HCT116 (cell line): Measurements from ENCODE around the gene PKIB.

Source experiments
- ELF1 ChIP-seq: IDR thresholded peaks from 2 replicates; pipeline ENCODE4 v1.6.1; 2012; ENCODE audit warnings: low read depth, borderline replicate concordance
- EZH2 ChIP-seq: fragments of 200-600 bp; sonication (generic); IDR thresholded peaks from 2 replicates; pipeline ENCODE4 v1.6.1; 2017; ENCODE audit warnings: antibody characterized with exemption, mixed run types
- JUND ChIP-seq: IDR thresholded peaks from 2 replicates; pipeline ENCODE4 v1.6.1; 2012
- POLR2A ChIP-seq: IDR thresholded peaks from 2 replicates; pipeline ENCODE4 v1.7.0; 2011; ENCODE audit warnings: borderline replicate concordance; ENCODE audit not compliant: insufficient read depth, insufficient read length; ENCODE audit errors: extremely low read depth
- POLR2AphosphoS5 ChIP-seq: IDR thresholded peaks from 2 replicates; pipeline ENCODE4 v1.6.1; 2011; ENCODE audit warnings: mild to moderate bottlenecking, low read depth, low read length, moderate library complexity
- RAD21 ChIP-seq: IDR thresholded peaks from 2 replicates; pipeline ENCODE4 v1.6.1; 2012; ENCODE audit warnings: low read depth, mild to moderate bottlenecking
- TCF7L2 ChIP-seq: IDR thresholded peaks from 2 replicates; pipeline ENCODE4 v1.7.0; 2011; ENCODE audit warnings: borderline replicate concordance, inconsistent platforms; ENCODE audit not compliant: insufficient read depth, insufficient read length; ENCODE audit errors: extremely low read depth
- YY1 ChIP-seq: IDR thresholded peaks from 2 replicates; pipeline ENCODE4 v1.6.1; 2011; ENCODE audit warnings: low read length, low read depth, moderate library complexity, mild to moderate bottlenecking; ENCODE audit not compliant: insufficient replicate concordance; ENCODE audit errors: extremely low read depth
- TF ChIP-seq, protein P1 (sequence below), 3 experiments: fragments of 200-600 bp in 1 of 3; sonication (generic) in 1 of 3; IDR thresholded peaks in 2 of 3; conservative IDR thresholded peaks in 1 of 3; 2 replicates each; pipeline ENCODE4 v1.5.1; 2012 to 2017; ENCODE audit warnings: low read depth in 2 of 3, low read length in 2 of 3, antibody characterized with exemption in 1 of 3, borderline replicate concordance in 1 of 3, control low read depth in 1 of 3, mild to moderate bottlenecking in 1 of 3, mixed read lengths in 1 of 3, mixed run types in 1 of 3, moderate library complexity in 1 of 3; ENCODE audit not compliant: insufficient read depth in 1 of 3
- TF ChIP-seq, protein P2 (sequence below): IDR thresholded peaks from 2 replicates; pipeline ENCODE4 v1.6.1; 2012
- TF ChIP-seq, protein P3 (sequence below): IDR thresholded peaks from 2 replicates; pipeline ENCODE4 v1.6.1; 2012; ENCODE audit warnings: low read depth
- TF ChIP-seq, protein P4 (sequence below): IDR thresholded peaks from 2 replicates; pipeline ENCODE4 v1.6.1; 2011; ENCODE audit warnings: mild to moderate bottlenecking, low read length, moderate library complexity; ENCODE audit not compliant: insufficient replicate concordance; ENCODE audit errors: extremely low read depth

DNA sequence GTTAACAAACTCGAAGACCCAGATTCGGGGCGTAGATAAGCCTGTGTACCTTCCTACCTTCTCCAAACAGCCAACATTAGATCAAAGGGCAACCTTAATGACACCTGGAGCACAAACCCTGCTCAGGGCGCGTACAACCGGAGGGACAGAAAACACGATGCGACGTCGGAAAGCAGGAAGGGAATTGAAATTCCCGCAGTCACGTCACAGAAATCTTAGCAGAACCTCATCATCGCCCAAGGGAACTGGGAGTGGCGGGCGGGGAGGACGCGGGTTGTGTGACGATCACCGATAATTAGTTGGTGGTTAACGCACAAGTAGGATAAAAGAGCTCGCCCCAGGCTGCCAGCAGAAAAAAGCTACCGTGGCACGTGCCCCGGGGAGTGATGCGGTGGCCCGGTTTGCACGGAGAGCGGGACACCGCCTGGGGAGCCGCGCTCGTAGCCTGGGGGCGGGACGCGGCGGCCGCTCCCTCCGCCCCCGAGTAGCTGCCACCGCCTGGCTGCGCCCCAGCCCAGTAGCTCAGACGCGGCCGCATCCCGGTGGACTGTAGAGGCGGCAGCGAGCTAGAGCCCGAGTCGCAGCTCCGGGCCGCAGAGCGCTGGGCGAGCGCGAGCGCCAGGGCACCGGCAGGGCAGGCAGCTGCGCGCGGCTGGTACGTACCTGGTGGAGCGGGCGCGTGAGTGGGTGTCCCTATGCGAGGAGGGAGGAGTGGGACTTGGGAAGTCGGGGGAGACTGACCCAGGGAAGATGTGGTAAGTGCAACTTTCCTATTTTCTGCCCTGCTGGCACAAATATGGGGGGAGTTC is at the start of gene PKIB:
- TF ChIP-seq, protein P1, sequence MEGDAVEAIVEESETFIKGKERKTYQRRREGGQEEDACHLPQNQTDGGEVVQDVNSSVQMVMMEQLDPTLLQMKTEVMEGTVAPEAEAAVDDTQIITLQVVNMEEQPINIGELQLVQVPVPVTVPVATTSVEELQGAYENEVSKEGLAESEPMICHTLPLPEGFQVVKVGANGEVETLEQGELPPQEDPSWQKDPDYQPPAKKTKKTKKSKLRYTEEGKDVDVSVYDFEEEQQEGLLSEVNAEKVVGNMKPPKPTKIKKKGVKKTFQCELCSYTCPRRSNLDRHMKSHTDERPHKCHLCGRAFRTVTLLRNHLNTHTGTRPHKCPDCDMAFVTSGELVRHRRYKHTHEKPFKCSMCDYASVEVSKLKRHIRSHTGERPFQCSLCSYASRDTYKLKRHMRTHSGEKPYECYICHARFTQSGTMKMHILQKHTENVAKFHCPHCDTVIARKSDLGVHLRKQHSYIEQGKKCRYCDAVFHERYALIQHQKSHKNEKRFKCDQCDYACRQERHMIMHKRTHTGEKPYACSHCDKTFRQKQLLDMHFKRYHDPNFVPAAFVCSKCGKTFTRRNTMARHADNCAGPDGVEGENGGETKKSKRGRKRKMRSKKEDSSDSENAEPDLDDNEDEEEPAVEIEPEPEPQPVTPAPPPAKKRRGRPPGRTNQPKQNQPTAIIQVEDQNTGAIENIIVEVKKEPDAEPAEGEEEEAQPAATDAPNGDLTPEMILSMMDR (IDR thresholded peaks at IDR 0.05 in 2 of 3, conservative IDR thresholded peaks at IDR 0.05 in 1 of 3; ENCODE audit: borderline replicate concordance in 1 of 3, insufficient read depth in 1 of 3, low read depth in 2 of 3, low read length in 2 of 3), result peak in 2 of 3 experiments; percentile 44 to 51; a peak in 5 of 6 replicates
- TF ChIP-seq POLR2AphosphoS5 (peak; percentile 91), POLR2A (peak; percentile 38), ELF1 (no peak), TCF7L2 (peak; percentile 60), JUND (no peak), YY1 (peak; percentile 15), EZH2 (no peak), RAD21 (peak; percentile 53)
- TF ChIP-seq, protein P2, sequence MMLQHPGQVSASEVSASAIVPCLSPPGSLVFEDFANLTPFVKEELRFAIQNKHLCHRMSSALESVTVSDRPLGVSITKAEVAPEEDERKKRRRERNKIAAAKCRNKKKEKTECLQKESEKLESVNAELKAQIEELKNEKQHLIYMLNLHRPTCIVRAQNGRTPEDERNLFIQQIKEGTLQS, result no peak
- TF ChIP-seq, protein P3, sequence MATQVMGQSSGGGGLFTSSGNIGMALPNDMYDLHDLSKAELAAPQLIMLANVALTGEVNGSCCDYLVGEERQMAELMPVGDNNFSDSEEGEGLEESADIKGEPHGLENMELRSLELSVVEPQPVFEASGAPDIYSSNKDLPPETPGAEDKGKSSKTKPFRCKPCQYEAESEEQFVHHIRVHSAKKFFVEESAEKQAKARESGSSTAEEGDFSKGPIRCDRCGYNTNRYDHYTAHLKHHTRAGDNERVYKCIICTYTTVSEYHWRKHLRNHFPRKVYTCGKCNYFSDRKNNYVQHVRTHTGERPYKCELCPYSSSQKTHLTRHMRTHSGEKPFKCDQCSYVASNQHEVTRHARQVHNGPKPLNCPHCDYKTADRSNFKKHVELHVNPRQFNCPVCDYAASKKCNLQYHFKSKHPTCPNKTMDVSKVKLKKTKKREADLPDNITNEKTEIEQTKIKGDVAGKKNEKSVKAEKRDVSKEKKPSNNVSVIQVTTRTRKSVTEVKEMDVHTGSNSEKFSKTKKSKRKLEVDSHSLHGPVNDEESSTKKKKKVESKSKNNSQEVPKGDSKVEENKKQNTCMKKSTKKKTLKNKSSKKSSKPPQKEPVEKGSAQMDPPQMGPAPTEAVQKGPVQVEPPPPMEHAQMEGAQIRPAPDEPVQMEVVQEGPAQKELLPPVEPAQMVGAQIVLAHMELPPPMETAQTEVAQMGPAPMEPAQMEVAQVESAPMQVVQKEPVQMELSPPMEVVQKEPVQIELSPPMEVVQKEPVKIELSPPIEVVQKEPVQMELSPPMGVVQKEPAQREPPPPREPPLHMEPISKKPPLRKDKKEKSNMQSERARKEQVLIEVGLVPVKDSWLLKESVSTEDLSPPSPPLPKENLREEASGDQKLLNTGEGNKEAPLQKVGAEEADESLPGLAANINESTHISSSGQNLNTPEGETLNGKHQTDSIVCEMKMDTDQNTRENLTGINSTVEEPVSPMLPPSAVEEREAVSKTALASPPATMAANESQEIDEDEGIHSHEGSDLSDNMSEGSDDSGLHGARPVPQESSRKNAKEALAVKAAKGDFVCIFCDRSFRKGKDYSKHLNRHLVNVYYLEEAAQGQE, result no peak
- TF ChIP-seq, protein P4, sequence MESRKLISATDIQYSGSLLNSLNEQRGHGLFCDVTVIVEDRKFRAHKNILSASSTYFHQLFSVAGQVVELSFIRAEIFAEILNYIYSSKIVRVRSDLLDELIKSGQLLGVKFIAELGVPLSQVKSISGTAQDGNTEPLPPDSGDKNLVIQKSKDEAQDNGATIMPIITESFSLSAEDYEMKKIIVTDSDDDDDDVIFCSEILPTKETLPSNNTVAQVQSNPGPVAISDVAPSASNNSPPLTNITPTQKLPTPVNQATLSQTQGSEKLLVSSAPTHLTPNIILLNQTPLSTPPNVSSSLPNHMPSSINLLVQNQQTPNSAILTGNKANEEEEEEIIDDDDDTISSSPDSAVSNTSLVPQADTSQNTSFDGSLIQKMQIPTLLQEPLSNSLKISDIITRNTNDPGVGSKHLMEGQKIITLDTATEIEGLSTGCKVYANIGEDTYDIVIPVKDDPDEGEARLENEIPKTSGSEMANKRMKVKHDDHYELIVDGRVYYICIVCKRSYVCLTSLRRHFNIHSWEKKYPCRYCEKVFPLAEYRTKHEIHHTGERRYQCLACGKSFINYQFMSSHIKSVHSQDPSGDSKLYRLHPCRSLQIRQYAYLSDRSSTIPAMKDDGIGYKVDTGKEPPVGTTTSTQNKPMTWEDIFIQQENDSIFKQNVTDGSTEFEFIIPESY, result no peak
